ENCODE results near the gene CLDN11.

- TF ChIP-seq EP300 (IDR thresholded peaks at IDR 0.05; ENCODE audit: borderline replicate concordance in 1 of 2, control insufficient read depth in 1 of 2, low read depth in 2 of 2, low read length in 2 of 2) (no peak), MAX (IDR thresholded peaks at IDR 0.05; ENCODE audit: low read depth, low read length) (no peak), GABPA (IDR thresholded peaks at IDR 0.05; ENCODE audit: low read depth) (no peak), JUND (IDR thresholded peaks at IDR 0.05; ENCODE audit: low read depth, low read length) (no peak), EZH2 (IDR thresholded peaks at IDR 0.05; ENCODE audit: borderline replicate concordance, control insufficient read depth, low read depth, low read length) (no peak), CHD2 (IDR thresholded peaks at IDR 0.05; ENCODE audit: borderline replicate concordance, low read depth, low read length) (no peak), POLR2AphosphoS2 (IDR thresholded peaks at IDR 0.05; ENCODE audit: low read depth, low read length) (no peak), E2F4 (IDR thresholded peaks at IDR 0.05; ENCODE audit: low read depth, low read length) (no peak), CREM (IDR thresholded peaks at IDR 0.05; ENCODE audit: low read depth) (no peak)
Observed at GRCh38 chr3:170450039-170450438, 31.4 kb downstream of the CLDN11 start.
